Kidney epithelial cell (primary cell): Measurements from ENCODE around the gene METRNL. TPM values are rescaled to one million over a fixed set of nuclear protein-coding genes. Genes with fewer than 3 reads are reported as not detected.

Experiments used
- DNase-seq: peaks from one replicate; pipeline ENCODE4 v3.0.0-alpha.2; 2010; ENCODE audit warnings: low read depth
- H3K27me3 ChIP-seq: 2 replicates; pipeline ENCODE4 v1.6.0; 2011; ENCODE audit warnings: low read length; ENCODE audit not compliant: control insufficient read depth, insufficient read depth
- H3K36me3 ChIP-seq: 2 replicates; pipeline ENCODE4 v1.5.1; 2011; ENCODE audit warnings: low read length; ENCODE audit not compliant: control insufficient read depth, insufficient read depth
- H3K4me3 ChIP-seq: 2 replicates; pipeline ENCODE4 v1.5.1; 2011; ENCODE audit warnings: low read depth, mild to moderate bottlenecking, control low read depth, low read length
- CTCF ChIP-seq: IDR thresholded peaks from 2 replicates; pipeline ENCODE4 v1.5.1; 2011; ENCODE audit warnings: mild to moderate bottlenecking, moderate library complexity, low read length, control low read depth, inconsistent platforms; ENCODE audit not compliant: insufficient read depth, poor library complexity, severe bottlenecking
- total RNA-seq: library from RNA; depleted of rRNA; stranded (reverse); fragments of >200 nt; gene quantifications from 2 replicates; pipeline ENCODE4 v1.2.3, GENCODE V29; 2015

Gene METRNL
- total RNA-seq, 1 donor from 2014 or later = 91.5 TPM

GRCh38 chr17:83083368-83084201 is 4.2 kb downstream of the METRNL start:
- no peaks in the 10 kb centered on the region for H3K36me3 ChIP-seq
- TF ChIP-seq CTCF = no peak
- no peak overlapping the region for H3K4me3 ChIP-seq
- H3K27me3 ChIP-seq = peaks cover 4% of the 10 kb centered on the region
- peak; percentile 73 for DNase-seq

GRCh38 chr17:83084214-83084613 is 4.8 kb downstream of the METRNL start:
- Histone ChIP-seq H3K36me3 (no peaks in the 10 kb centered on the region), H3K4me3 (no peak overlapping the region), H3K27me3 (no peaks in the 10 kb centered on the region)
- TF ChIP-seq CTCF = no peak
- no peak for DNase-seq

- no peaks in the 10 kb centered on the region for H3K27me3 ChIP-seq
- no peak overlapping the region for H3K4me3 ChIP-seq
- no peak for DNase-seq
- TF ChIP-seq CTCF = no peak
- no peaks in the 10 kb centered on the region for H3K36me3 ChIP-seq
Observed at GRCh38 chr17:83084621-83085056, 5.2 kb downstream of the METRNL start.

- no peak overlapping the region for H3K4me3 ChIP-seq
- no peak for TF ChIP-seq CTCF
- no peaks in the 10 kb centered on the region for H3K27me3 ChIP-seq
- no peak for DNase-seq
- H3K36me3 ChIP-seq = no peaks in the 10 kb centered on the region
Observed at GRCh38 chr17:83085103-83085502, 5.7 kb downstream of the METRNL start.

GRCh38 chr17:83085526-83086198 is 6.3 kb downstream of the METRNL start:
- no peak for DNase-seq
- no peaks in the 10 kb centered on the region for H3K27me3 ChIP-seq
- no peak overlapping the region for H3K4me3 ChIP-seq
- no peaks in the 10 kb centered on the region for H3K36me3 ChIP-seq
- TF ChIP-seq CTCF = no peak
